Measurements from ENCODE around the gene GPR142.
A peak's percentile ranks its signal among the peaks of the same experiment; 100 is the strongest.

GPR142 gene

DNA sequence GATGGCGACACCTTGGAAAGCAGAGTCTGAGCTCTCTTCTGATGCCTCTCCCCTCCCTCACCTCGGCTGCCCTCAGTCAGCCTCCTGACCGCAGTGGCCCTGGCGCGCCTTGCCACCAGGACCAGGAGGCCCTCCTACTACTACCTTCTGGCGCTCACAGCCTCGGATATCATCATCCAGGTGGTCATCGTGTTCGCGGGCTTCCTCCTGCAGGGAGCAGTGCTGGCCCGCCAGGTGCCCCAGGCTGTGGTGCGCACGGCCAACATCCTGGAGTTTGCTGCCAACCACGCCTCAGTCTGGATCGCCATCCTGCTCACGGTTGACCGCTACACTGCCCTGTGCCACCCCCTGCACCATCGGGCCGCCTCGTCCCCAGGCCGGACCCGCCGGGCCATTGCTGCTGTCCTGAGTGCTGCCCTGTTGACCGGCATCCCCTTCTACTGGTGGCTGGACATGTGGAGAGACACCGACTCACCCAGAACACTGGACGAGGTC, 4.4 kb downstream of the GPR142 start:
- Histone ChIP-seq H3K4me3 (ENCODE audit: low read depth, low read length) (no peak overlapping the region), H3K27ac (ENCODE audit: low read depth, low read length) (no peak overlapping the region), H3K4me1 (ENCODE audit: control insufficient read depth, insufficient read depth, low read length) (peaks cover 9% of the 10 kb centered on the region; the same call in 1 of the 2 replicates), H3K9ac (ENCODE audit: low read depth, low read length) (no peak overlapping the region), H3K36me3 (ENCODE audit: control insufficient read depth, insufficient read depth, low read length) (no peaks in the 10 kb centered on the region), H3K27me3 (ENCODE audit: control insufficient read depth, insufficient read depth, low read length) (no peaks in the 10 kb centered on the region), H3K9me3 (ENCODE audit: control insufficient read depth, insufficient read depth, low read length) (no peaks in the 10 kb centered on the region)

- H3K27me3 ChIP-seq (ENCODE audit: control insufficient read depth, insufficient read depth, low read length) = no peaks in the 10 kb centered on the region
- no peak overlapping the region for H3K27ac ChIP-seq (ENCODE audit: low read depth, low read length)
- no peak overlapping the region for H3K9ac ChIP-seq (ENCODE audit: low read depth, low read length)
- peaks cover 9% of the 10 kb centered on the region; the same call in 1 of the 2 replicates for H3K4me1 ChIP-seq (ENCODE audit: control insufficient read depth, insufficient read depth, low read length)
- no peaks in the 10 kb centered on the region for H3K36me3 ChIP-seq (ENCODE audit: control insufficient read depth, insufficient read depth, low read length)
- no peak overlapping the region for H3K4me3 ChIP-seq (ENCODE audit: low read depth, low read length)
- H3K9me3 ChIP-seq (ENCODE audit: control insufficient read depth, insufficient read depth, low read length) = no peaks in the 10 kb centered on the region
These were observed 5.1 kb downstream of the GPR142 start for GRCh38 chr17:74372426-74372825.

DNA sequence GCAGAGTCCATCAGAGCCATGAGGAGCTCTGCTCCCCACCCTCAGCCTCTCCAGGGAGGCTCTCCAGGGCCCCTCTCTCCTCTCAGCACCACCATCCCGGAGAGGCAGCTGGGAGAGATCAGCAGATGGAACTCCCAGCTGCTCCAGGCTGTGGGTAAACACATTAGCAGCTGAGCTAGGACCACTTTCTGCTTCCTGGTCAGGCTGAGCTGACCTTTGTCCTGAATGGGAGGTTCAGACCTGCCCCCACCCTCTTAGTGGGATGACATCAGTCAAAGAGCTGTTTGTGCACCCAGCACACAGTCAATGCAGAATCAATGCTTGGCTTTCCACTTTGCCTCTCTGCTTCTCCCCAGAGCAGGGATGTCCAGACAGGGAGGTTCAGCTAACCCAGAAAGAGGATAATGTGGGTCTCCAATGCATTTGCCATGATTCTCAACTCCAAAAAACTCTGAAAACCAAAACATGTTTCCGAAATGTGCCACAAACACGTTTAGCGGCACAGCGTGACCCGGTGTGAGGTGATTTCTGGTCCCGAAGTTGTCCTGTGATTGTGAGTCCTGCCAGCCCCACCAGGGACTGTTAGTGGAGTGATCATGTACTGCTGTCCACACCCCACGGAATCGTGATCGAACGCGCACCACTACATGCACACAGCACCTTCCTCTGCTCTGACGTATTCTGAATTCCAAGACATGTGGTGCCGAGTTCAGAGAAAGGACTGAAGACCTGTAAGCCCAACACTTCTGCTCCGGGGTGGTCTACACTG, 6.7 kb downstream of the GPR142 start:
- H3K9me3 ChIP-seq (ENCODE audit: control insufficient read depth, insufficient read depth, low read length) = no peaks in the 10 kb centered on the region
- no peaks in the 10 kb centered on the region for H3K27me3 ChIP-seq (ENCODE audit: control insufficient read depth, insufficient read depth, low read length)
- H3K4me3 ChIP-seq (ENCODE audit: low read depth, low read length) = no peak overlapping the region
- no peak overlapping the region for H3K27ac ChIP-seq (ENCODE audit: low read depth, low read length)
- peaks cover 1% of the 10 kb centered on the region; the same call in 1 of the 2 replicates for H3K4me1 ChIP-seq (ENCODE audit: control insufficient read depth, insufficient read depth, low read length)
- no peaks in the 10 kb centered on the region for H3K36me3 ChIP-seq (ENCODE audit: control insufficient read depth, insufficient read depth, low read length)
- no peak overlapping the region for H3K9ac ChIP-seq (ENCODE audit: low read depth, low read length)

DNA sequence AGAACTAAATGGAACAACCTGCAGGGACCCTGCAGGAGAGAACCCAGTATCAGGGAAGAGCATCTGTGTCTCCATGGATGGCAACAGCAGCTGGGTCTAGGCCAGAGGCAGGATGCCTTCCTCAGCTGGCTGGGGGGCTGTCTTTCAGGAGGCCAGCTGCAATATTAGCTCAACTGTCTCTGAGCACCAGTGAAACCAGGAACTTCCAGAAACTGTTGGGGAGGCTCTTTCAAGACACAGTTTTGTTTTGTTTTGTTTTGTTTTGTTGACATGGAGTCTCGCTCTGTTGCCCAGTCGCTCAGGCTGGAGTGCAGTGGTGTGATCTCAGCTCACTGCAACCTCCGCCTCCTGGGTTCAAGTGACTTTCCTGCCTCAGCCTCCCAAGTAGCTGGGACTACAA, 7.6 kb downstream of the GPR142 start:
- Histone ChIP-seq H3K36me3 (ENCODE audit: control insufficient read depth, insufficient read depth, low read length) (no peaks in the 10 kb centered on the region), H3K4me3 (ENCODE audit: low read depth, low read length) (no peak overlapping the region), H3K9me3 (ENCODE audit: control insufficient read depth, insufficient read depth, low read length) (no peaks in the 10 kb centered on the region), H3K9ac (ENCODE audit: low read depth, low read length) (no peak overlapping the region), H3K27ac (ENCODE audit: low read depth, low read length) (no peak overlapping the region), H3K27me3 (ENCODE audit: control insufficient read depth, insufficient read depth, low read length) (no peaks in the 10 kb centered on the region), H3K4me1 (ENCODE audit: control insufficient read depth, insufficient read depth, low read length) (peaks cover 4% of the 10 kb centered on the region)

DNA sequence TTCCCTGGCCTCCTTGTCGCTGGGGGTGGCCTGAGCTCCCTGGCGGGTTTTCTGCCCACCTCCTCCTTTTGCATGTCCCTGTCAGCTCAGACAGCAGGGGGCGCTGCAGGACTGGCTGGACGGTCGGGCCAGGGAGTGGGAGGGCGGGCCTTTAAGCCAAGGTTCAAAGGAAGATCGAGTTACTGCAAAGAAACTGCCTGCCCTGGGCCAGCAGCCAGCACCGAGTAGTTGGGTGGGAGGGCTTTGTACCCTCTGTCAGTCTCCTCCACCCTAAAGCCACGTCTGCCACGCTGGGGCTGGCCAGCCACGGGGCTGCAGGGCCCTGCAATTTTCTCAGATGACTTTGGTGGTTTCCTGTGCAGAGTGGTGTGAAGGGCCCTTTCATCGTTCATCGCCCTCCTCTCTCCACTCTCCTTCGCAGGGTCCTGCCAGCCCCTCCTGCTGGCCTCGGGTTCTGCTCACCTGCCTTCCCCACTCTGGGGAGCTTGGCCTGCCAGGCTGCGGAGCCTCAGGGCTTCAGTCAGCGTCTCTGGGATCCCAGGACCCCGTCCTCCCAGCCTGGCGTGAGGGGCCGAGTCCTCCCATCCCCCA, 12.3 kb downstream of the GPR142 start:
- Histone ChIP-seq H3K4me3 (ENCODE audit: low read depth, low read length) (peak overlapping the region; percentile 37; the same call in 1 of the 2 replicates), H3K9ac (ENCODE audit: low read depth, low read length) (no peak overlapping the region), H3K4me1 (ENCODE audit: control insufficient read depth, insufficient read depth, low read length) (peaks cover 9% of the 10 kb centered on the region)

DNA sequence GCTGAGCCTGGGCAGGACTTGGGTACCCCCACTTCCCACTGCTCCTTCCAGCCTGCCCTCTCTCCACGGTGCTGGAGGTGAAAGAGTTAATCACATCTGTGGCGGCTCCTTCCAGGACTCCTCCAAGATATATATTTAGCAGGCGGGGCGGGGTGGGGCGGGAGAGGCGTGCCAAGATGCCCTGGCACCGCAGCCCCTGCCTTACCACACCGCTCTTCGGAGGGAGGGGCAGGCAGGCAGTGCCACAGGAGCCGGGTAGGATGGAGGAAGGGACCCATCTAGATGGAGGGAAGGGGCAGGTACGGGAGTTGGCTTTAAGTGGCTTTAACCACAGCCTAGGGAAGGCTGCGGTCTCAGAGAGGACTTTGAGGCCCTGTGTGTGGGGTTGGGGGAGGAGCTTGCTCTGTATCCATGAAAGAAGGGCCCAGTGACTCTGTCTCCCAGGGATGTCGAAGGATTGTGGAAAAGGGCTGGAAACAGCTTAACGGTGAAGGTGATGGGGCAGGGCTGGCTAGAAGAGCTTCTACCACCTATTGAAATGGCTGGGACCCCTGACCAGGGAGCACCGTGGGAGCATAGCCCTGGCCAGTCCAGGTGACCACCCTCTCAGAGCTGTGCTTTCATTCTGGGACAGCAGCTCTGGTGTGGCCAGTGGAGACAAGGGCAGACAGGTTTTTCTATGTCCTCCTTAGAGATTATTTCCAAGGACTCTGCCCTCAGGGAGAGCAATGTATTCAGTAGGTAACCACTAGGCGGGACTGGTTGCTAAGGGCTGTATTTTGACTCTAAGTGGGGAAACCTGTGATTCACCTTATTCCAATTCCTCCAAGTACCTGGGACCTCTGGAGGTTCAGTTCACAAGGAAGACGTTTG, 13.0 kb downstream of the GPR142 start:
- Histone ChIP-seq H3K4me1 (ENCODE audit: control insufficient read depth, insufficient read depth, low read length) (peaks cover 9% of the 10 kb centered on the region), H3K9me3 (ENCODE audit: control insufficient read depth, insufficient read depth, low read length) (no peaks in the 10 kb centered on the region), H3K27me3 (ENCODE audit: control insufficient read depth, insufficient read depth, low read length) (no peaks in the 10 kb centered on the region), H3K4me3 (ENCODE audit: low read depth, low read length) (no peak overlapping the region), H3K36me3 (ENCODE audit: control insufficient read depth, insufficient read depth, low read length) (no peaks in the 10 kb centered on the region), H3K27ac (ENCODE audit: low read depth, low read length) (no peak overlapping the region), H3K9ac (ENCODE audit: low read depth, low read length) (no peak overlapping the region)

More for the DNA sequence above, 12.3 kb downstream of the GPR142 start:
- no peak overlapping the region for H3K27ac ChIP-seq (ENCODE audit: low read depth, low read length)
- no peaks in the 10 kb centered on the region for H3K27me3 ChIP-seq (ENCODE audit: control insufficient read depth, insufficient read depth, low read length)
- no peaks in the 10 kb centered on the region for H3K36me3 ChIP-seq (ENCODE audit: control insufficient read depth, insufficient read depth, low read length)
- H3K9me3 ChIP-seq (ENCODE audit: control insufficient read depth, insufficient read depth, low read length) = no peaks in the 10 kb centered on the region

DNA sequence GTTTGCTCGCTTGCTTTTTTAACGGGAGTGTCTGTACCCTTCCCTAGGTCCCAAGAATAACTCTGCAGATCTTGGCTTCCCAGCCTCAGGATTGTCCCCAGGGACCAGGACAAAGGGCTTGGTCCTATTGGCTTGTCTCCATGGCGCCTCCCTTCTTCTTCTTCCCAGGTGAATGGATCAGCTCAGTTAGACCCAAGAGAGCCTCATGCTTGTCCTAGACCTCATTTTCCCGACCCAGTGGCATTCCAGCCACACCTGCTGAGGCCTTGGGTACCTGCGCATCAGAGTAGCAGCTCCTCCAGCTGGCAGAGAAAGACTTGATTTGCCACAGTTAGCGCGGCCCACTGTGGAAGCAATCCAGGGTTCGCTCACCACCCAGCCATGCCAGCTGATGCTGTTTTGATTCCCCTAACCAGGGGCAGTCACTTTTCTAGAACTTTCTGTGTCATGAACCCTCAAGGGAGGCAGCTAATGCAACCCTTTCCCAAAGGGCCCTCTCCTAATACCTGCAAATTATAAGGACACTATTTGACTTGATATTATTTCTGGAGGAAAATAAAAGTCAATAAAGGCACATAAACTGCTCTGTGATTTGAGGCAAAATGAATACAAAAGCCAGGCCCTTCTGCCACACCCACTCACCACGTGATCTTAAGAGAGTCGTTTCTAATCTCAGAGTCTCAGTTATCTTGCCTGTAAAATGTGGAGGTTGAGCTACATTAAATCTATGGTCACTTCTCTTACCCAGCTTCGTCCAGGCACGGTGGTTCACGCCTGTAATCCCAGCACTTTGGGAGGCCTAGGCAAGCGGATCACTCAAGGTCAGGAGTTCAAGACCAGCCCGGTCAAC, 13.9 kb downstream of the GPR142 start:
- H3K9ac ChIP-seq (ENCODE audit: low read depth, low read length) = no peak overlapping the region
- no peaks in the 10 kb centered on the region for H3K36me3 ChIP-seq (ENCODE audit: control insufficient read depth, insufficient read depth, low read length)
- H3K4me1 ChIP-seq (ENCODE audit: control insufficient read depth, insufficient read depth, low read length) = peaks cover 9% of the 10 kb centered on the region
- no peaks in the 10 kb centered on the region for H3K9me3 ChIP-seq (ENCODE audit: control insufficient read depth, insufficient read depth, low read length)
- no peak overlapping the region for H3K27ac ChIP-seq (ENCODE audit: low read depth, low read length)
- H3K4me3 ChIP-seq (ENCODE audit: low read depth, low read length) = no peak overlapping the region
- no peaks in the 10 kb centered on the region for H3K27me3 ChIP-seq (ENCODE audit: control insufficient read depth, insufficient read depth, low read length)

- Histone ChIP-seq H3K4me1 (ENCODE audit: control insufficient read depth, insufficient read depth, low read length) (peaks cover 24% of the 10 kb centered on the region), H3K27me3 (ENCODE audit: control insufficient read depth, insufficient read depth, low read length) (no peaks in the 10 kb centered on the region), H3K4me3 (ENCODE audit: low read depth, low read length) (no peak overlapping the region), H3K9ac (ENCODE audit: low read depth, low read length) (no peak overlapping the region), H3K27ac (ENCODE audit: low read depth, low read length) (no peak overlapping the region), H3K36me3 (ENCODE audit: control insufficient read depth, insufficient read depth, low read length) (no peaks in the 10 kb centered on the region), H3K9me3 (ENCODE audit: control insufficient read depth, insufficient read depth, low read length) (no peaks in the 10 kb centered on the region)
These were observed 15.8 kb downstream of the GPR142 start for GRCh38 chr17:74383141-74383540.

DNA sequence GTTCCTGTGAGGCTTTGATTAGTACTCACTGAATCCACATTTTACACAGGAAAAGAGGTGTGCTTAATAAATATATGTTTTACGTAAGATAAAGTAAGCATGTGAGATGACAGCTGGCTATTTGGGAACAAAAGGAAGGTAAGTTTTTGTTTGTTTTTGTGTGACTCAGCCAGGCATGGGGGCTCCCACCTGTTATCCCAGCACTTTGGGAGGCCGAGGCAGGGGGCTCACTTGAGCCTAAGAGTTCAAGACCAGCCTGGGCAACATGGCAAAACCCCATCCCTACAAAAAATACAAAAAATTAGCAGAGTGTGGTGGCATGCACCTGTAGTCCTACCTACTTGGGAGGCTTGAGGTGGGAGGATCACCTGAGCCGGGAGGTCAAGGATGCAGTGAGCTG, 17.9 kb downstream of the GPR142 start:
- Histone ChIP-seq H3K9me3 (ENCODE audit: control insufficient read depth, insufficient read depth, low read length) (no peaks in the 10 kb centered on the region), H3K27me3 (ENCODE audit: control insufficient read depth, insufficient read depth, low read length) (no peaks in the 10 kb centered on the region), H3K27ac (ENCODE audit: low read depth, low read length) (no peak overlapping the region)

DNA sequence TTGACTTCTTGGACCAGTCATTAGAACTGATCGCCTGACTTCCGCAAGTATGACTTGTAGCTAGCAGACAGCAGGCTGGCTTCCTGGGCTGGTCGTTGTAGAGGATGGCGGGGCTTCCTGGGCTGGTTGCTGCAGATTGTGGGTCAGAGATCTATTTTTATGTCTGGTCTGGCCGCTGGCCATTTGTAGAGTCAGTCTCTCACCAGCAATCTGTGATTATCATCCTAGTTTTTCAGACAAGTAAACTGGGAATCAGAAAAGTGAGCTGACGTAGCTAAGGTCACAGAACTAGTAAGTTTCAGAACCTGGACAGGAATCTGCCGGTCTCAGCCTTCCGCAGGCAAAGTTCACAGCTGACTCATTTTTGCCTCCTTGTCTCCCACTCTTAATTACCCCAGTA, 19.1 kb downstream of the GPR142 start:
- Histone ChIP-seq H3K36me3 (ENCODE audit: control insufficient read depth, insufficient read depth, low read length) (no peaks in the 10 kb centered on the region), H3K4me3 (ENCODE audit: low read depth, low read length) (no peak overlapping the region), H3K9ac (ENCODE audit: low read depth, low read length) (no peak overlapping the region), H3K27me3 (ENCODE audit: control insufficient read depth, insufficient read depth, low read length) (no peaks in the 10 kb centered on the region), H3K4me1 (ENCODE audit: control insufficient read depth, insufficient read depth, low read length) (peaks cover 28% of the 10 kb centered on the region), H3K27ac (ENCODE audit: low read depth, low read length) (no peak overlapping the region), H3K9me3 (ENCODE audit: control insufficient read depth, insufficient read depth, low read length) (no peaks in the 10 kb centered on the region)

More for the DNA sequence above, 17.9 kb downstream of the GPR142 start:
- H3K36me3 ChIP-seq (ENCODE audit: control insufficient read depth, insufficient read depth, low read length) = no peaks in the 10 kb centered on the region
- no peak overlapping the region for H3K9ac ChIP-seq (ENCODE audit: low read depth, low read length)
- peaks cover 32% of the 10 kb centered on the region for H3K4me1 ChIP-seq (ENCODE audit: control insufficient read depth, insufficient read depth, low read length)
- H3K4me3 ChIP-seq (ENCODE audit: low read depth, low read length) = no peak overlapping the region

Data from HUES48 (cell line).